Muscle layer of colon (tissue), 2 donors: ENCODE results near the gene ZMYND15.
"Not testable (repeated sequence)": the region's sequence is repeated elsewhere in the genome, so short reads cannot be mapped to it uniquely, and the experiment has no call there.

ENCODE experiments used
- H3K27ac ChIP-seq: one replicate; pipeline ENCODE4 v1.7.0; 2013; ENCODE audit warnings: low read depth, mild to moderate bottlenecking, low read length, moderate library complexity
- H3K27me3 ChIP-seq, 2 donors: one replicate each; pipeline ENCODE4 v1.7.0; 2013; ENCODE audit warnings: low read length in 2 of 2, mild to moderate bottlenecking in 2 of 2; ENCODE audit not compliant: insufficient read depth in 2 of 2, control insufficient read depth in 1 of 2
- H3K36me3 ChIP-seq: one replicate; pipeline ENCODE4 v1.7.0; 2013; ENCODE audit warnings: mild to moderate bottlenecking, low read length; ENCODE audit not compliant: insufficient read depth
- H3K4me1 ChIP-seq: one replicate; pipeline ENCODE4 v1.7.0; 2013; ENCODE audit warnings: mild to moderate bottlenecking, low read length; ENCODE audit not compliant: insufficient read depth
- H3K4me3 ChIP-seq, 2 donors: one replicate each; pipeline ENCODE4 v1.7.0; 2013; ENCODE audit warnings: low read length in 2 of 2, low read depth in 1 of 2, mild to moderate bottlenecking in 1 of 2, moderate library complexity in 1 of 2
- H3K9ac ChIP-seq: one replicate; pipeline ENCODE4 v1.7.0; 2013; ENCODE audit warnings: low read length
- H3K9me3 ChIP-seq: one replicate; pipeline ENCODE4 v1.7.0; 2013; ENCODE audit warnings: mild to moderate bottlenecking, low read length
- donor health status: abdominal sarcoma.
- donor health status: Adenocarcinoma of cecum.

ZMYND15 gene, protein sequence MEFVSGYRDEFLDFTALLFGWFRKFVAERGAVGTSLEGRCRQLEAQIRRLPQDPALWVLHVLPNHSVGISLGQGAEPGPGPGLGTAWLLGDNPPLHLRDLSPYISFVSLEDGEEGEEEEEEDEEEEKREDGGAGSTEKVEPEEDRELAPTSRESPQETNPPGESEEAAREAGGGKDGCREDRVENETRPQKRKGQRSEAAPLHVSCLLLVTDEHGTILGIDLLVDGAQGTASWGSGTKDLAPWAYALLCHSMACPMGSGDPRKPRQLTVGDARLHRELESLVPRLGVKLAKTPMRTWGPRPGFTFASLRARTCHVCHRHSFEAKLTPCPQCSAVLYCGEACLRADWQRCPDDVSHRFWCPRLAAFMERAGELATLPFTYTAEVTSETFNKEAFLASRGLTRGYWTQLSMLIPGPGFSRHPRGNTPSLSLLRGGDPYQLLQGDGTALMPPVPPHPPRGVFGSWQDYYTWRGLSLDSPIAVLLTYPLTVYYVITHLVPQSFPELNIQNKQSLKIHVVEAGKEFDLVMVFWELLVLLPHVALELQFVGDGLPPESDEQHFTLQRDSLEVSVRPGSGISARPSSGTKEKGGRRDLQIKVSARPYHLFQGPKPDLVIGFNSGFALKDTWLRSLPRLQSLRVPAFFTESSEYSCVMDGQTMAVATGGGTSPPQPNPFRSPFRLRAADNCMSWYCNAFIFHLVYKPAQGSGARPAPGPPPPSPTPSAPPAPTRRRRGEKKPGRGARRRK

GRCh38 chr17:4739122-4740024 is at the start of gene ZMYND15, which contains the start of gene CXCL16:
TSS of gene ZMYND15 (plus strand) at chr17:4739833. CDS start at chr17:4740549, 716 bp downstream.
TSS of gene CXCL16 (minus strand) at chr17:4739928. CDS start at chr17:4739339, 589 bp downstream.
- Histone ChIP-seq H3K4me1 (peaks cover 11% of the 10 kb centered on the region), H3K27ac (peak within 1 kb of the TSS; percentile 1), H3K36me3 (peaks cover 6% of the 10 kb centered on the region), H3K4me3 (peak within 1 kb of the TSS; percentile 48 to 61), H3K9ac (peak within 1 kb of the TSS; percentile 29), H3K27me3 (peaks cover 4 to 17% of the 10 kb centered on the region in 2 donors), H3K9me3 (no peaks in the 10 kb centered on the region)

- H3K27me3 ChIP-seq, H3K9ac ChIP-seq, H3K4me3 ChIP-seq, H3K9me3 ChIP-seq, H3K4me1 ChIP-seq, H3K27ac ChIP-seq: not testable (repeated sequence)
- H3K36me3 ChIP-seq: peaks cover 18% of the 10 kb centered on the region
Measured at GRCh38 chr17:4689872-4690271, 49.8 kb upstream of the ZMYND15 start.

DNA sequence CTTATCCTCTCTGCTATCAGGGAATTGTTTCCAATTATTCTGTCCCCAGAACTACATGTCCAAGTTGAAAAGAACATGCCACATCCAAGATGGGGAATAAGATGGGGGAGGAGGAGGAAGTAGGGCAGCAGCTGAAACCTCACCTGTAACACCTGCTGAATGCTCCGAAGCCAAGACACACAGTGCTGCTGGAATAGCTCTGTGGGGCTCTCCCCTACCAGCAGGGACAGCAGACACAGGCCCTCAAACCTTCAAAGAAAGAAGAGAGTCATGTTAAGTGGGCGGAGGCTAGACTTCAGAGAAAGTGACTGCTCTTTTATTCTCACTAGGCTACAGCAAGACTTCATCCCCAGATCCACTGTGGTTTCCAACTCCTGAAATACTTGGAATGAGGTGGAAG is 48.9 kb upstream of the ZMYND15 start:
- H3K9ac ChIP-seq: no peak overlapping the region
- no peaks in the 10 kb centered on the region for H3K27me3 ChIP-seq
- H3K27ac ChIP-seq: no peak overlapping the region
- H3K36me3 ChIP-seq: peaks cover 18% of the 10 kb centered on the region
- no peak overlapping the region for H3K4me3 ChIP-seq
- no peaks in the 10 kb centered on the region for H3K9me3 ChIP-seq
- peaks cover 6% of the 10 kb centered on the region for H3K4me1 ChIP-seq

DNA sequence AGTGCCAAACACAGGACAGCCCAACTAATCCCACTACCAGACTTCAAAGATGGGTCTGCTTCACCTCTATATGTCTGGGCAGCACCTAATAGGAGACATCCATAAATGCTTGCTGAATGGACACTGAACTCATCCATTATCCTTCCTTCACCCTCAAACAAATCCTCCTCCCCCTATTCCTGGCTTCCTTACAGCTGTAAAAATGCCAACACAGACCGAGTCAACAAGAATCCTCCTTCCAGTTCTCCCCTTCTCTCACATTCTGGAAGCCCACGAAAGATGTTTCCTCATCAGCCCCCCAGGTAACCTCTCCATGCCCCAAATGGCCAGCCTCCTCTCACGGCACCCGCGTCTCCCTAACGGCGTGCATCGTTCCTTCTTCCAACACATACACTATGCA is 47.9 kb upstream of the ZMYND15 start:
- Histone ChIP-seq H3K9ac (no peak overlapping the region), H3K9me3 (no peaks in the 10 kb centered on the region), H3K4me1 (peaks cover 6% of the 10 kb centered on the region), H3K27me3 (no peaks in the 10 kb centered on the region), H3K27ac (no peak overlapping the region), H3K36me3 (peaks cover 16% of the 10 kb centered on the region), H3K4me3 (no peak overlapping the region)

GRCh38 chr17:4693416-4693815 is 46.2 kb upstream of the ZMYND15 start:
- Histone ChIP-seq H3K27ac (no peak overlapping the region), H3K9me3 (no peaks in the 10 kb centered on the region), H3K27me3 (no peaks in the 10 kb centered on the region), H3K4me3 (no peak overlapping the region), H3K36me3 (peaks cover 16% of the 10 kb centered on the region), H3K9ac (no peak overlapping the region), H3K4me1 (peaks cover 6% of the 10 kb centered on the region)

DNA sequence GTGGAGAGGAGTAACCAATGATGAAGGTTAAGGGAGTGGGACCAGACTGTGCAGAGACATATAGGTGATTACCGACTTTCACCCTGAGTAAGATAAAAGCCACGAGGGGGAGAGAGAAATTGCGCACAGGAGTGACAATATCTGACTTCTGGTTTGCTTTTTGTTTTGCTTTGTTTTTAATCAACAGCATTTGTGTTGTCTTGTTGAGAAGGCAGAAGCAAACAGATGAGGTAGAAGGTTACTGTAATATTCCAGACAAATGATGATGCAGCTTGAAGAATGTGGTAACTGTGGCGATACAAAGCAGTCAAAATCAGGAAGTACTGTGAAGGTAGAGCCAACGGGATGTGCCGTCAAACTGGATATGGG is 43.2 kb upstream of the ZMYND15 start:
- H3K36me3 ChIP-seq: peaks cover 4% of the 10 kb centered on the region
- no peaks in the 10 kb centered on the region for H3K9me3 ChIP-seq
- H3K4me1 ChIP-seq: peaks cover 4% of the 10 kb centered on the region
- no peak overlapping the region for H3K4me3 ChIP-seq
- no peak overlapping the region for H3K9ac ChIP-seq
- no peaks in the 10 kb centered on the region for H3K27me3 ChIP-seq
- no peak overlapping the region for H3K27ac ChIP-seq

DNA sequence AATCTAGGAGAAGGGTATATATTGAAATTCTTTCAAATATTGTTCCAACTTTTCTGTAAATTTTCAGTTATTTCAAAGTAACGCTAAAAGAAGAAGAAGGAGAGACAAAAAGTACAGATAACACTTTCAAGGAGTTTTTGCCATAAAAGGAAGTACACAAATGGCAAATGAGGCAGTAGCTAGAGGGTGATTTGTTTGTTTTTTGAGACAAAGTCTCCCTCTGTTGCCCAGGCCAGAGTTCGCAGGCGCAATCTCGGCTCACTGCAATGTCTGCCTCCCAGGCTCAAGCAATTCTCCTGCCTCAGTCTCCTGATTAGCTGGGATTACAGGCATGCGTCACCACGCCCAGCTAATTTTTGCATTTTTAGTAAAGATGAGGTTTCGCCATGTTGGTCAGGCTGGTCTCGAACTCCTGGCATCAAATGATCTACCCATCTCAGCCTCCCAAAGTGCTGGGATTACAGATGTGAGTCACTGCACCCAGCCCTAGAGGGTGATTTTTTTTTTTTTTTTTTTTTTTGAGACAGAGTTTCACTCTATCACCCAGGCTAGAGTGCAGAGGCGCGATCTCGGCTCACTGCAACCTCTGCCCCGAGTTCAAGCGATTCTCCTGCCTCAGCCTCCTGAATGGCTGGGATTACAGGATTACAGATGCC is 40.1 kb upstream of the ZMYND15 start:
- not testable (repeated sequence) for H3K4me3 ChIP-seq, H3K27me3 ChIP-seq, H3K36me3 ChIP-seq, H3K27ac ChIP-seq, H3K4me1 ChIP-seq, H3K9ac ChIP-seq, H3K9me3 ChIP-seq

- H3K4me1 ChIP-seq: peaks cover 10% of the 10 kb centered on the region
- no peaks in the 10 kb centered on the region for H3K27me3 ChIP-seq
- H3K9ac ChIP-seq: no peak overlapping the region
- no peaks in the 10 kb centered on the region for H3K9me3 ChIP-seq
- H3K27ac ChIP-seq: no peak overlapping the region
- H3K36me3 ChIP-seq: peaks cover 4% of the 10 kb centered on the region
- no peak overlapping the region for H3K4me3 ChIP-seq
Measured at GRCh38 chr17:4701116-4701515, 38.5 kb upstream of the ZMYND15 start.

DNA sequence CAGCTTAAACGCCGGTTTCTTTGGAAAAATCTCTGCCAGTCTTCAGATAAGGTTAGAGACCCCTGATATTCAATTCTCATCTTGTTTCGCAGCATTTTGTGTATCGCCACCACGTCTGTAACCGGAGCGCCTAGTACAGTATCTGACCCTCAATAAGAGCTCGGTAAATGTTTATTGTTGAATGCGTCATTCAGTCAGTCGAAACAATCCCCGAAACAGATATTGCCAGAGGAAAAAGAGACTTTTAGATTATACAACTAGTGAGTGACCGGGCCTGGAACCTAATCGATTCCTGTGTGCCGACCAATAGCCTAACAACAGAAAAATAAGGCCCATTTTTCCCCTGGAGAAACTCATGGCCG is 36.3 kb upstream of the ZMYND15 start:
- Histone ChIP-seq H3K36me3 (no peaks in the 10 kb centered on the region), H3K27ac (peak overlapping the region; percentile 59)

GRCh38 chr17:4704574-4704907 is 35.1 kb upstream of the ZMYND15 start:
- not testable (repeated sequence) for H3K4me1 ChIP-seq, H3K36me3 ChIP-seq, H3K9me3 ChIP-seq, H3K27me3 ChIP-seq
- Histone ChIP-seq H3K4me3 (peak overlapping the region; percentile 39 to 77), H3K9ac (peak overlapping the region; percentile 49), H3K27ac (peak overlapping the region; percentile 59)

More for the DNA sequence above, 36.3 kb upstream of the ZMYND15 start:
- H3K9ac ChIP-seq: peak overlapping the region; percentile 49
- H3K27me3 ChIP-seq: no peaks in the 10 kb centered on the region
- no peaks in the 10 kb centered on the region for H3K9me3 ChIP-seq
- H3K4me3 ChIP-seq: peak overlapping the region; percentile 39 to 77
- H3K4me1 ChIP-seq: peaks cover 10% of the 10 kb centered on the region

- no peaks in the 10 kb centered on the region for H3K9me3 ChIP-seq
- H3K27ac ChIP-seq: no peak overlapping the region
- no peaks in the 10 kb centered on the region for H3K27me3 ChIP-seq
- no peak overlapping the region for H3K4me3 ChIP-seq
- H3K36me3 ChIP-seq: no peaks in the 10 kb centered on the region
- peaks cover 13% of the 10 kb centered on the region for H3K4me1 ChIP-seq
- no peak overlapping the region for H3K9ac ChIP-seq
Measured at GRCh38 chr17:4704991-4705390, 34.6 kb upstream of the ZMYND15 start.
